Activated T-cell treated with anti-CD3 and anti-CD28 coated beads, Interleukin-2, amount 50 U/mL, for 48 hours (primary cell): ENCODE measurements around the gene YTHDF1.

Source experiments
- DNase-seq, 2 experiments: peaks; one replicate each; pipeline ENCODE4 v3.0.0-alpha.2; 2020

YTHDF1 gene

DNA sequence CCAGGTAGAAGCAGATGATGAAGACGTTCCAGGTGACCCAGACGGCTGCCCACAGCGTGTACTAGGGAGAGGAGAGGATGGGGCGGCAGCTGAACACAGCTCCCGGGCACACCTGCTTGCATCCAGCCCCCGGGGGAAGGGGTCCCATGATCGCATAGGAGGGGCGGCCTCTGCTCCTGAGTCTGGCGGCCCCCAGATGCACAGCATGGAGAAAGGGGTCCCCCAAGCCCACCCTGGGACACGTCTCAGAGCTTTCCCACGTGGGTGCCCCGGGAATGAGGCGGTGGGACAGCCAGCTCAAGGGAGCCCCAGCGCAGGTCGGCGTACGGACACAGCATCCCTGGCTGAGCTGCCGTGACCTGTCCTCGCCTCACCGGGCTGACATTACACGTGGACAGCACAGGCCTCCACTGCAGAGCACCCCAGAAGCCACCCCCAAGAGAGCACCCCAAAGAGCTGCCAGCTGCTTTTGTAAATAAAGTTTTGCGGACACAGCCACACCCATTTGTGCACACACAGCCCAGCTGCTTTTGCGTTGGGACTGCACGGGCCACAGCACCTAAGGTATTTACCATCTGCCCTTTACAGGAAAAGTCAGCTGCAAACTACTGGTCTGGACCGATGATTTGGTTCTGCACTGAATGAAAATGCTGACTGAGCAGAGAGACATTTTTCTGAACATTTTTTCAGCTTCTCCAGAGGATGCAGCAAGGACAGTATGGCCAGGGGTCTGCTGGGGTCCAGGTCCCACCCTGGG lies 33.1 kb upstream of the YTHDF1 start:
- DNase-seq: no peak

DNA sequence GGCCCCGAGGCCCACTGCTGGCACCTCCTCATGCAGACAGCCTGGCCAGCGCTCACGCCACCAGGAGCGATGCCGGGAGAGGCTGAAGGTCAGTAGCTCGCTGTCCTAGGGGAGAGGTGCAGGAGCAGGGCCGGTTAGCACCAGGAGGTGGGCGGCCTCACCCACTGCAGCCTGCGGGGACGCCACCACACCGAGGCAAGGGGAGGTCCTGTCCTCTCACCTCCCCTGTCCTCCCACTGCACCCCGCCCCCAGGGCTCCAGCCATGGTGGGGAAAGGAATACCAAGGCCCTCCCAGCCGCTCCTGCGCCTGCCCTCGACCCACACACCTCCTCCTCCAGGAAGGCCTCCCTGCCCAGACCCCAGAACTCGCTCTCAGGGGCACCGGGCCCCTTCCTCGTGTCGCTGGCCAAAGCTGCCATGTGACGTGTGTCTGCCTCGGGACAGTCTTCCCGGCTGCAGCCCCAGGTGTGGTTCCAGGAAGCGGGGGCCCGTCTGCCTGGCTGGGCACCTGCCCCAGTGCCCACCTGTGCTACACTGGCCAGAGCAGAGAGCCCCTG lies 31.8 kb upstream of the YTHDF1 start:
- DNase-seq: no peak

DNA sequence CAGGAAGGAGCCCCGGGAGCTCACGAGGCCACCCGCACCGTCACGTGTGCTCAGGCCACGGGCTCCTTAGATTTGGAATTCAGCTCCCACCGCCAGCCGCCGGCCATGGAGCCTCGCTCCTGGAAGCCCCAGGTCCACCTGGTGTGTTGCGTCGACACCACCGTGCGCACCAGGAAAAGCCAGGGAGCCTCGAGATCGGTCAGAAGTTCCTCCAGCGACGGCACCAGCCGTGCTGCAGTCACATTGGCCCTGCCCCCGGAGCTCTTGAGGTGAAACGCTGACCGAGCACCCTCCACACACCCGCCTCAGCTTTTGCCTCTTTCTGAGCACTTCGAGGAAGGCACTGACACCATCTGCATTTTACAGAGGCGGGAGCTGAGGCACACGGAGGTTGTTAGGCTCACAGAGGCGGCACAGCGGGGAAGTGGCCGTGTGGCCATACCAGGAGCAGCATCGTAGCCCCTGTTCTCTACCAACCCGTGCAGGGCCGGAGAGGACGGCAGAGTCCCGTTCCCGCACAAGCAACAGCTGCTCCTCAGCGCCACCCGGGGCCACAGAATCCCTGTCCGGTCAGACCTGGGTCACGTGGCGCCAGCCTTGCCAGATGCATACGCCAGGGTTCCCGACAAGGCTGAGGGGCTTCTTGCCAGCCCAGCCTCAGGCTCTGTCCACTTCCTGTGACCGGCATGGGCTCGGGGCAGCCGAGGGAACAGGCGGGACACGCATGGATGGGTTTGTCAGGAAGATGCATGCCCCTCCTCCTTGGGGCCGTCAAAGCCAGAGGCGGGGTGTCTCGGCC lies 30.8 kb upstream of the YTHDF1 start:
- no peak for DNase-seq

DNA sequence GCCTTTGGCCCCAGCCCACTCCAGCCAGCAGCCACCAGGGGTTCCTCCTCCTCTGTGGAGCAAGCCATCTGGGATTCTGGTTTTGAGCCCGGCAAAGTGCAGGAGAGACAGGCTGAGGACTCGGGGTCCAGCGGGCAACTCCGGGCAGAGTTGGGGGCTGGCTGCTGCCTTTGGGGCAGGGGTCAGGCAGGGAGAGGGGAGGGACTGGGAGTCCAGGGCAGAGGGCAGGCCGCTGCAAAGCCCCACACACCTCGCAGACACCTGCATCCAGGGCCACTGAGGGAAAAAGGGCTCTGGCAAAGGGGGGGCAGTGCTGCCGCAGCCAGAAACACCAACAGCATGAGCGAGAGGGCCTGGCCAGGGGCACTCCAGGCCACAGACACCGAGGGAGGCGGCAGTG lies 28.5 kb upstream of the YTHDF1 start:
- DNase-seq: no peak

DNA sequence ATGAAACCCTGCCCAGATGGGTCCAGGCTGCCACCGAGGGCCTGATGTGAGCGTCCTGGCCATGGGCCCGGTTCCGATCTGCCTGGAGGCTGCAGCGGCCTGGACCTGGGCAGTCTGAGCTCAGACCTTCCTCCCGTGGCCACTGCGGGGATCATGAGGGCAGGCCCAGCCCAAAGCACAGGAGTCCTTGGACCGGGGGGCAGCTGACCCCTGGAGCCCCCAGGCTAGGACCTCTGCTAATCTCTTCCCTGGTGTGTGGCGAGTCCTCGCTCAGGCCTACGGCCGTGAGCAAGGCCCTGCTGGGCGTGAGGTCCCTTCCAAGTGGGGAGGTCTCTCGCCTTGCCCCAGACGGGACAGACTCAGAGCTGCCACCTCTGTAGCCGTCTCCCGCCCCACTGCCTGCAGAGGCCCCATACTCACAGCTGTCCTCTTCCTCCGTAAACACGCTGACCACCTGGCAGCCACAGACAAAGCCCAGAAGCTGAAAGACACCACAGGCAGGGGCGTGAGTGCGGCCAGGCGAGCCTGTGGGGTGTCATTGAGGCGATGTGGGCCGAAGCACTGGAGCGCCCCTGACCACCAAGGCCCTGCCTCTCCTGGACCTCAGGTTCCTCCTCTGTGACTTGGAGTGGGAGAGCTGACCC lies 27.8 kb upstream of the YTHDF1 start:
- no peak for DNase-seq

DNA sequence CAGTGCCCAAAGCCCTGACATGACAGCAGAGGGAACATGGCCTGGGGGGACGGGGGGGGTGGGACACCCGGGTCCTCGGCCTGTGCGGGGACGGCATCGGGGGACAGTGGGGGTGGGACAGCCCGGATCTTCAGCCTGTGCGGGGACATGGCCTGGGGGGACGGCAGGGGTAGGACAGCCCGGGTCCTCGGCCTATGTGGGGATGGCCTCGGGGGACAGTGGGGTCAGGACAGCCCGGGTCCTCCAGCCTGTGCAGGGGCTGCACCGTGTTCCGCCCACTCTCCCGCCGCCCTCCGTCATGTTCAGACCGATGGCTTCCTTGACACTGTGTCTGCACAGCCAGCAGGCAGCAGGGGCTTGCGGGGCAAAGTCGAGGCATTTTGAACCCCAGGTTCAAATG lies 26.8 kb upstream of the YTHDF1 start:
- DNase-seq: no peak

DNA sequence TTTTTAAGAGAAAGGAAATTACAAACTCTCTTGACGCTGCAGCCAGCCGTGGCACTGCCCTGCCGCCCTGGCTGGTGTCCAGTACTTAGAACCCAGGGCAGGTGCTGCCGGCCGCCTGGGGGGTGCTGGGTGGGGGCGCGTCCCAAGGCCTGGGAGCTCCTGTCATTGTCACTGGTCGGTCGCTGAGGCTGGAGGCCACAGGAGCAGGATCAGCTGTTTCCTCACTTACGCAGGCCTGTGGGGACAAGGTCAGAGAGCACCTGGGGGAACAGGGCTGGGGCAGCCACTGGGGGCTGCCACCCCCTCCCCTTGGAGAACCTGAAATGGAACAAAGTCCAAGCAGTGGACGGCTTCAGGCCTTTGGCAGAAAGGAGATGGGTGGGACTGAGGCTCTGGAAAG lies 25.3 kb upstream of the YTHDF1 start:
- no peak for DNase-seq

DNA sequence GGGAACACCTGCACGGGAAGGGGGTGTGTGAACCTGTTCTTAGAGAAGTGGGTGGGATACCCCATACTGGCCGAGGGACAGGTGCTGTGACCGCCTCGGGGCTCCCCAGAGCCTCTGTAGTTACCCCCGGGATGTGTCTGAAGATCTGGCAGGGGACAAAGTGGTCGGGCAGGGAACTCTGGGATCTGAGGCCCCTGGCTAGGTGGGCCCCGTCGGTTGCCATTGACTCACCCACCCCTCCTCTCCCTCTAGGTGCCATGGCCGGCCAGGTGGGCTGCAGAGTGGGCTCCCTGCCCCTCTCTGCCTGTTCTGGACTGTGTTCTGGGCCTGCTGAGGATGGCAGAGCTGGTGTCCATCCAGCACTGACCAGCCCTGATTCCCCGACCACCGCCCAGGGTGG lies 24.1 kb upstream of the YTHDF1 start:
- DNase-seq: no peak

DNA sequence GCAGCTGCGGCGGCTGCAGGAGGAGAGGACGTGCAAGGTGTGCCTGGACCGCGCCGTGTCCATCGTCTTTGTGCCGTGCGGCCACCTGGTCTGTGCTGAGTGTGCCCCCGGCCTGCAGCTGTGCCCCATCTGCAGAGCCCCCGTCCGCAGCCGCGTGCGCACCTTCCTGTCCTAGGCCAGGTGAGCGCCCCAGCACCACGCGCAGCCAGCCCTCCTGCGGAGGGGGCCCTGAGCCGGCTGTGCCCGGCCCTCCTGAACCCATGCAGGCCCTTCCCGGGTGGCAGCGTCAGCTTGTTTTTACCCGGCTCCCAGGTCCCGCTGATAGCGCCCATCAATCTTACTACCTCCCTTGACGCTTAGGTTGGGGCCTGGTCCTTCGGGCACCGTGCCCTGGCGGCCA lies 23.5 kb upstream of the YTHDF1 start:
- DNase-seq: no peak

DNA sequence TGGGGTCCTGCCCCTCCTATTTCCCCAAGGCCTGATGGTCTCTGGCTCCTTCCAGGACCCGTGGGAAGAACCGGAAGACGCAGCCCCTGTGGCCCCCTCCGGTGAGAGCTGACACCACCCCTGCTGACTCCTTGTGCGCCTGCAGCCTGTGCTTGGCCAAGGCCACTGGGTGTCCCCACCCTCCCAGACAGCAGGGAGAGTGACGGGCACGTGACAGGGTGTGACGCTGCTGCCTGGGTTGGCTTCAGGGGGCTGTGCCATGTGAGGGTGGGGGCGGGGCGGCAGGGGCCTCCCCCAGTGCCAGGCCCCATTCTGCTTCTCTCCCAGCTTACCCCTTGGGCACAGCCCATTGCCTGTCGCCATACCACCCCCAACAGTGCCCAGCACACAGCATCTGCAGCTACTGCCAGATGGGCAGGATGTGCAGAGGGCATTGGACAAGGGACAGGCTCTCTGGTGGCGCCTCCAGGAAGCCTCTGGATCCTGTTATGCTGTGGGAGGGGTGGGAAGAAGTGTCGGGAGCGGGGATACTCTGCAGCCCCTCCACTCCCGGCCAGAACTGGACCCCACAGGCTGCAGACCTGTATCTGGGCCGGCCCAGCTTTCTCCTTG lies 22.7 kb upstream of the YTHDF1 start:
- DNase-seq: no peak

DNA sequence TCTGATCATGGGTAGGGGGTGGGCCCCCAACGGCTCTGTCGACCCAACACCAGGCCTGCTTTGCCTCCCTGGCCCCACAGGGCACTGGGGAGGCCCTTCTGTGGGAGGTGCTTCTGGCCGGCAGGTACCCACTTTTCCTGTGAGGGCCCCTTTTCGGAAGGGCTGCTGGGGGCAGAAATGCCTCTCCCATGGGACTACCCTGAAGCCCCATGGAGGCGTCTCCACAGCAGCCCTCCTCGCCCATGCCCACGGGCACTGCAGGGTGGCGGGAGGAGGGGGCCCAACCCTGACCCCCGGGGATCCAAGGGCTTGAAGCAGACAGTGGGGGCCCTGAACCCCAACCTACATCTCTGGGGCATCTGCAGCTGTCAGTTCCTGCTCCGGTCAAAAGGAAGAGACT lies 22.1 kb upstream of the YTHDF1 start:
- DNase-seq: no peak

DNA sequence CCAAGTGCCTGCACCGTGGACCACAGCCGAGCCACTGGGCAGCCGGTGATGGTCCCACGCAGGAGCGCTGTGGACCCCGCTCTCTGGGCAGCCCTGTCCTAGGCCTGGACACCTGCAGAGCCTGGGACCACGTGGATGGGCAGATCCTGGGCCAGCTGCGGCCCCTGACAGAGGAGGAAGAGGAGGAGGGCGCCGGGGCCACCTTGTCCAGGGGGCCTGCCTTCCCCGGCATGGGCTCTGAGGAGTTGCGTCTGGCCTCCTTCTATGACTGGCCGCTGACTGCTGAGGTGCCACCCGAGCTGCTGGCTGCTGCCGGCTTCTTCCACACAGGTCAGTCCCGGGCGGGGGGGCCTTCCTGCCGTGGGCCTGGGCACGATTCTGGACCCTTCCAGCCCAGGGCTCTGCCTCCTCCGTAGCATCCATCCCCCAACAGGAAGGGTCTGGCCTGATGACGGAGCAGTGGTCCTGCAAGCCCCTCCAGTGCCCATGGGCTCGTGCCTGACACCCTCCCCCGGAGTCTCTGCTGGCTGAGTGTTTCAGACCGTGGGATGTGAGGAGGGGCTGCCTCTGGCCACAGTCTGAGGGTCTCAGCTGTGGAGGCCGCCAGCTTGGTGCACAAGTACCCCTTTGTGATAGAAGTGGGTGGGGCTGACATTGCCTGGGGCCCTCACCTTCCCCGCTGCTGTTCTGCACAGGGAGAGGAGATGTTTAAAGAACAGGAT lies 20.3 kb upstream of the YTHDF1 start:
- DNase-seq: no peak

DNA sequence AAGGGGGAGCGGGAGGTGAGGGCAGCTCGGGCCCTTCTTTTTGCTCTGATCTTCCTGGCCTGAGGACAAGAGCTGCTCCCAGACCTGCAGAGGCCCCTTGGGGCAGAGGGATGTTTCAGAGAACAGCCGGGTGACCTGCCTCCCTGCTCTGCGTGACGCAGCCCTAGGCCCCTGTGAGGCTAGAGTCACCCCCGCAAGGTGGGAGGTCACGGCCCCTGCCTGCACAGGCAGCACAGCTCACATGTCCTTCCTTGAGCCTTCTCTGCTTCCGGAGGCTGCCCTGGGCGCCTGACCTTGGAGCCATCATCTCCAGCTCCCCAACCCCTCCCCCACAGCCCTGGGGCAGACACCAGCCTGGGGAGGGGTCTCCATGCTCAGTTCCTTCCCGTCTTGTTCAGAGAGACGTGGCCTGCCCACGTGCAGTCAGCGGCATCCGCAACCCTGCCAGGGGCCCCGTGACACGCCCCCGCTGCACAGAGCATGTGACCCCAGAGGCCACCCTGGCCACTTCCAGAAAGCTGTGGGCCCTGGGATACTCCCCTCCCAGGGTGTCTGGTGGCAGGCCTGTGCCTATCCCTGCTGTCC lies 19.6 kb upstream of the YTHDF1 start, which contains the start of gene BIRC7:
BIRC7 (plus strand) TSS at position 507 of the 585 bp plus-strand sequence. CDS start 192 bp downstream, outside the sequence.
- no peak for DNase-seq

DNA sequence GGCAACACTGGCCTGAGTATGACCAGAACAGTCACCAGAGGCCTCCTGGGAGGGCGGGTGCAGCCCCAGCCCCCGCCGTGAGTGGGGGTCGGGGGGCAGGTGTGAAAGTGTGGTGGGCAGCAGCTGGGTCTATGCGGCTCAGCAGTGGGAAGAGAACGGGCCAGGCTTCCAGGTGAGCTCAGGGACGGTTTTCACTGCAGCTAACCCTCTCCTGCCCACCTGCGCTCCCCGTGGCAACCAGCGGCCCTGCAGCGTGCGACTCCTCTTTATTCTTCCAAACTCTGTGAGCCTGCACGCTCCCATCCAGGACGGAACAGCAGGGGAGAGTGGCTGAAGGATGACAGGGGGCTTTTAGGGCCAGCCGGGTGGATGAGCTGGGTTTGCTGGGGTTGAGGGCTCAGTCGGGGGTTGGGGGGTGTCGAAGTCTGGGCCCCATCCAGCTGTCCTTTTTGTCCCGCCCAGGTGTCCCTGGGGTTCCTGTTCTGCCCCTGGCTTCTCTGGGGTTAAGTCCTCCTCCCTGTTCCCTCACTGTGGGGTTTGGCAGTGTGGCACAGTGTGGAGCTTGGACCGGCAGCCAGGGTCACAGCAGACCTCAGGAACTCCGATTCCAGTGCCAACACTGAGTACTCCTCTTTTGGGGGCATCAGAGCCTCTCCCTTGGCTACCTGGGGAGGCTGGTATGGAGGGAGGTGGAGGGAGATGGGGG lies 18.9 kb upstream of the YTHDF1 start:
- peak in 1 of 2 experiments; percentile 50 for DNase-seq

DNA sequence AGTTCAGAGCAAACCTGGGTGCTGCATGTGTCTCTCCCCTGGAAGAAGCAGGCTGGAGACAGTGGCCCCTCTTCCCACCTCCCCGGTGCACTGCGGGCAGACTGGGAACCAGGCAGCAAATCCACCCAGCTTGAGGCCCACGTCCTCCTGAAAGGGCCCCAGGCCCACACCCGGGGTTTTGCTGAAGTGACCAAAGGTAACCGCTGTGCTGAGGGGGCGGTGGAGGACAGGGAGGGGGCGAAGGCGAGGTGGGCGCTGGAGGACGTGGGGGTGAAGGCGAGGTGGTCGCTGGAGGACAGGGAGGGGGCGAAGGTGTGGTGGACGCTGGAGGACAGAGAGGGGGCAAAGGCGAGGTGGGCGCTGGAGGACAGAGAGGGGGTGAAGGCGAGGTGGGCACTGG lies 18.0 kb upstream of the YTHDF1 start:
- no peak for DNase-seq

DNA sequence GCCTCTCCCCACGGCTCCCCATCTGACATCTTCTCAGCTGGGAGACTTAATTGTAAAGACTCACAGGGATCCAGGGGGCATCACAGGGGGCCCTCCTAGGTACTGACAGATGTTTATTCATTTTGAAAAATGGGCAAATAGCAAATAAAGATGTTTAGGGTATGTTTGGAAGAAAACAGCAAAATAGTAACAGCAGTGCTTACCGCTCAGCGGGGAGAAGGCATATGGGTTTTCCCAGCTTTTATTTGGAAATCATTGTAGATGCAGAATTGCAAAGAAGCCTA lies 17.1 kb upstream of the YTHDF1 start:
- no peak for DNase-seq

DNA sequence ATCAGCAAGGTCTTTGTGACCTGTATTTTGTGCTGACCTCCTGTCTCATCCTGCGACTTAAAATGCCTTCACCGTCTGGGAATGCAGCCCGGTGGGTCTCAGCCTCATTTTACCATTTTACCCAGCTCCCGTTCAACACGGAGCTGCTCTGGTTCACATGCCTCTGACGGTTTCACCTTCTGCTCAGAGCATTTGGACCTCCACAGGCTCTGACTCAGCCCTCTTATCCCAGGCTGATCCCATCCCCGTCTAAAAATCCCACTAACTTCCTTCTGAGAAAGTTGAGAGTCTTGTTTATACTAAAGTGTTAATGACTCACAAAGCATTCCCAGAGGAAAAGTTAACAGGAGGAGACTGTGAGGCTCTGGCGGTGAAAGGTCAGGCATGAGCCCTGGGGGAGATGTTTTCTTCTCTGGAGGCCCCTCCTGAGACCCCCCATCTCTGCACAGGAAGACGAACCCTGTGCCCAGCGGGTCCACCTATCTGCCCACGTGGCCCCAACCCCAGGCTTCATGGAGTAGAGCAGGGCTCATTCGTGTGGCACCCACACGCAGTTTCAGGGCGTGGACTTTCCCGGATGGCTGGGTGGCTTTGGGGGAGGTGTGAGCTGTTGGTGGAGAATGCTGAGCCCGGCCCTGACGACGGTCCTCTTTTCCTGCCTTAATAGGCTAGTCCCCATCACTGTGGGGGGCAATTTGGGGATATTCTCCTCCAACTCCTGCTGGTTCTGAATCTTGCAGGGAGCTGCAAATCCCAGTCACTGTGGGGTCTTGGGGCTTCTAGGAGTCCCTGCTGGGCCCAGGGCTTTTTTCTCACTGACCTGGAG lies 16.5 kb upstream of the YTHDF1 start:
- DNase-seq: no peak

DNA sequence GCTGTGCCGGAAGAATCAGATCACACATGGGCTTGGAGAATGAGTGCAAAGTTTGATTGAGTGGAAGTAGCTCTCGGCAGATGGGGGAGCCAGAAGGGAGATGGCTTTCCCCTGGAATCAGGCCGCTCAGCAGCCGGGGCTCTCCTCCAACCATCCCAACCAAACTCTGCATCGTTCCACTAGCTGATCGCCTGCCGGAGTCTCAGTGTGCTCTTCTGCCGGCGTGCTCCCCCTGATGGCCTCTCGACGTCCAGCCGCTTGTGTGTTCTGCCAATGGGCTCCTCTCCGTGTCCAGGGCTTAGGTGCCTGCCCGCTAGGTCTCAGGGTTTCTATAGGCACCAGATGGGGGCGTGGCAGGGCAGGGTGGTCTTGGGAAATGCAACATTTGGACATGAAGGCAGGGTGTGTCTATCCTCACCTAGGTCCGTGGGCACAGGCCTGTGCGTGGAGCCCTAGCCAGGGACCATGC lies 14.9 kb upstream of the YTHDF1 start:
- DNase-seq: no peak

DNA sequence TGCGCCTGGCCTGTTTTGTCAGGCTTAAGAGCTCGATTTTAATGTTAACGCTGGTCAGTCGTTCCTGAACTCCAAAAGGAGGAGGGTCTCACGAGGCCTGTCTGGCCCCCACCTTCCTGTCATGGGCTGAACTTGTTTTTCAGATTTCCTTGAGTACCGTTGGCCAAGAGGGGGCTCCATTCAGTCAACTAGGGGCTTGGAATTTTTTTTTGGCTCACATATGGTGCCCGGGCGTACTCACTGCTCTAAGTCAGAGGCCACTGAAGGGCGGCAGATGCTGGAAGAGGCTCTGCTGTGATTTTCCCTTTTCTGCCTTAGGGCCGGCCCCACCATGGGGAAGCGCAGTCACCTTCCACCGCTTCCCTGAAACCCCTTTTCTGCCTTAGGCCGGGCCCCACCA lies 12.9 kb upstream of the YTHDF1 start:
- no peak for DNase-seq

DNA sequence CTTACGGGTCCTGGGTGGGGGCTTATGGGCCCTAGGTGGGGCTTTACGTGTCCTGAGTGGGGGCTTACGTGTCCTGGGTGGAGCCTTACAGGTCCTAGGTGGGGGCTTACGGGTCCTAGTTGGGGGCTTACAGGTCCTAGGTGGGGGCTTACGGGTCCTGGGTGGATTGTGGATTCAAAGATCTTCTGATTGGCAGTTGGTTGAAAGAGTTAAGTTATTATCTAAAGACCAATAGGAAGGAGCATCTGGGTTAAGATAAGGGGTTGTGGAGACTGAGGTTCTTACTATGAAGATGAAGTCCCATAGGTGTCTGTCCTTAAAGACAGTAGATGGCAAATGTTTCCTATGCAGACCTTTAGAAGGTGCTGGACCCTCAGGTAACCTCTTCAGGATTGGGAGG lies 11.3 kb upstream of the YTHDF1 start:
- no peak for DNase-seq
